ENCODE measurements around the gene TNIP2. TPM values are rescaled to one million over a fixed set of nuclear protein-coding genes. Genes with fewer than 3 reads are reported as not detected.

The TNIP2 gene
- total and polyA plus RNA-seq, 9 donors = 6.4 to 43.2 (median 30.5) TPM

GRCh38 chr4:2796849-2797544 is 40.9 kb upstream of the TNIP2 start:
- H3K4me3 ChIP-seq = no peak overlapping the region
- peaks cover 27% of the 10 kb centered on the region for H3K4me1 ChIP-seq (ENCODE audit: insufficient read depth)
- H3K9me3 ChIP-seq = no peaks in the 10 kb centered on the region
- no peaks in the 10 kb centered on the region for H3K27me3 ChIP-seq
- peak overlapping the region in 1 of 2 donors; percentile 15 for H3K27ac ChIP-seq
- TF ChIP-seq POLR2A (IDR thresholded peaks at IDR 0.05) (no peak), EP300 (IDR thresholded peaks at IDR 0.05) (no peak)
- intact Hi-C loops (cut with DNase I) = no loop called here
- no peaks in the 10 kb centered on the region for H3K36me3 ChIP-seq
- peak in 4 of 5 donors; percentile 9 to 43 (median 24) for DNase-seq
- WGBS, 3 donors = 81 to 84% (median 83%) methylated on average over 13 of the region's 13 CpGs

DNA sequence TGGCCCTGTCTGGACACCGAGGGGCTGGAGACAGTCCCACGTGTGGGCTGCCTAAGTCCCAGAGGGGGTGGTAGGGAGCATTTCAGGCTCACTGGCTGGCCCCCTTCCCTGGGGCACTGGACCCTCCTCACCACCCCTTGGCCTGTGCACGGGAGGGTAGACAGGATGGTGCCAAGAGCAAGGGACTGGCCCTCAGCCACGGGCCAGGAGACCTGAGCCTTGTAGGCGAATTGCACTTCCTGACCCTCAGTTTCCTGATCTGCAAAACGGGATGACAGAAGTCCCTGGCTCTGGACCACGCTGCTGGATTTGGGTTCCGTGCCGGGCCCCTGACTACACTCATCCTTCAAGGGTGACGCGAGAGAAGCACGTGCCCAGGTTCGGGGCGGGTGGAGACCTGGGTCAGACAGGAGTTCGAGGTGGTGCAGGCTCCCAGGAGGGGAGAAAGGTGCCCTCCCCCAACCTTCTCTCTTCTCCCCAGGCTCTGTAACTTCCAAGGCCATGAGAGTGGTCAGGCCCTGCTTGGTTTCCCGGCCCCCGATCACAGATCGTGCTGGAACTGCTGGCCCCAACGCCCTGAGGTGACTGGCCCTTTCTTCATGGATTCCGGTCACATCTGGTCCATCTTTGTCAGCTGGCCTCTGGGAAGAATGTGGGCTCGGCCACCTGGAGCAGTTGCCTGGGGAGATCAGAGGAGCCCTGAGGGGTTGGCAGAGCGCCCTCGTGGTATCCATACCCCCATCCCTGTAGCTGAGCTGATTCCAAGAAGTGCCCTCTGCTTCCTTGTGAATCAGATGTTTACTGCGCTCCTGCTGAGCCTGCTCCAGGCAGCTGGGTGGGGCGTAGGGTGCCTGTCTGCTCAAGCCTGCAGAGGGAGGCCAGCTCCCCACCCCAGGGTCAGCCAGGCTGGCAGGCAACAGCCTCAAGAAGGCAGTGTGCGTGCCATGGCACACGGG is 40.0 kb upstream of the TNIP2 start:
- intact Hi-C loops (cut with DNase I) = no loop called here
- Histone ChIP-seq H3K36me3 (no peaks in the 10 kb centered on the region), H3K27me3 (no peaks in the 10 kb centered on the region), H3K27ac (peak overlapping the region in 1 of 2 donors; percentile 15), H3K4me1 (ENCODE audit: insufficient read depth) (peaks cover 24% of the 10 kb centered on the region), H3K4me3 (no peak overlapping the region), H3K9me3 (no peaks in the 10 kb centered on the region)
- DNase-seq = peak; percentile 12 to 45 (median 34)
- 78 to 85% (median 78%) methylated on average over 27 of the region's 27 CpGs for WGBS, 3 donors
- TF ChIP-seq CTCF (IDR thresholded peaks at IDR 0.05) = no peak

DNA sequence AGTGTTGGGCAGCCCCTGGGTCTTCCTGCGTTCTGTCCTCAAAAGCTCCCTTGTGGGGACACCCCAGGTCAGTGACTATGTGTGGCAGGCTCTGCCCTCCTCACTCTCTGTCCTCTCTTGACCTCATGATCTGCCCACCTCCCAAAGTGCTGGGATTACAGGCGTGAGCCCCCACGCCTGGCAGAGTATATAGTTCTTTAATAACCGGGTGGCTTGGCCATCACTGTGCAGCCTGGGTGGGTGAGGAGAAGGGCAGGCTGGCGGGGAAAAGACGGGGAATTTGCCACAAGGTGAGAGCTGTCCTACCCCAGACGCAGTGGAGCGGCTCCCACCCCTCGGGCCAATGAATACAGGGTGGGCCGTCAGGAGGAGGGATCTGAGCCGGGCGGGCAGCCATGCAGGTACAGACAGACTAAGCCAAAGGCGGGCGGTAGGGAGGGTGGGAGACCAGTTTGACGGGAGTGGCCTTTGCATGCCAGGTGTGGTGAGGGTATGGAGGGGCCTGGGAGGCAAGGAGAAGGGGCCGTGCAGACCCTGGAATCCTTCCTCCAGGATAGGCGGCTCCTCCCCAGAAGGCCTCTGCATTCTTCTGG is 39.3 kb upstream of the TNIP2 start:
- DNase-seq = peak in 4 of 5 donors; percentile 11 to 40 (median 26)
- Histone ChIP-seq H3K9me3 (no peaks in the 10 kb centered on the region), H3K4me3 (no peak overlapping the region), H3K36me3 (no peaks in the 10 kb centered on the region), H3K27me3 (no peaks in the 10 kb centered on the region), H3K27ac (no peak overlapping the region), H3K4me1 (ENCODE audit: insufficient read depth) (peaks cover 18% of the 10 kb centered on the region)
- intact Hi-C loops (cut with DNase I) = no loop called here
- TF ChIP-seq EP300 (IDR thresholded peaks at IDR 0.05) = no peak
- TF ChIP-seq CTCF (IDR thresholded peaks at IDR 0.05) = no peak
- no peak for TF ChIP-seq POLR2A (IDR thresholded peaks at IDR 0.05)
- WGBS, 3 donors = 89 to 94% (median 93%) methylated on average over 17 of the region's 17 CpGs

DNA sequence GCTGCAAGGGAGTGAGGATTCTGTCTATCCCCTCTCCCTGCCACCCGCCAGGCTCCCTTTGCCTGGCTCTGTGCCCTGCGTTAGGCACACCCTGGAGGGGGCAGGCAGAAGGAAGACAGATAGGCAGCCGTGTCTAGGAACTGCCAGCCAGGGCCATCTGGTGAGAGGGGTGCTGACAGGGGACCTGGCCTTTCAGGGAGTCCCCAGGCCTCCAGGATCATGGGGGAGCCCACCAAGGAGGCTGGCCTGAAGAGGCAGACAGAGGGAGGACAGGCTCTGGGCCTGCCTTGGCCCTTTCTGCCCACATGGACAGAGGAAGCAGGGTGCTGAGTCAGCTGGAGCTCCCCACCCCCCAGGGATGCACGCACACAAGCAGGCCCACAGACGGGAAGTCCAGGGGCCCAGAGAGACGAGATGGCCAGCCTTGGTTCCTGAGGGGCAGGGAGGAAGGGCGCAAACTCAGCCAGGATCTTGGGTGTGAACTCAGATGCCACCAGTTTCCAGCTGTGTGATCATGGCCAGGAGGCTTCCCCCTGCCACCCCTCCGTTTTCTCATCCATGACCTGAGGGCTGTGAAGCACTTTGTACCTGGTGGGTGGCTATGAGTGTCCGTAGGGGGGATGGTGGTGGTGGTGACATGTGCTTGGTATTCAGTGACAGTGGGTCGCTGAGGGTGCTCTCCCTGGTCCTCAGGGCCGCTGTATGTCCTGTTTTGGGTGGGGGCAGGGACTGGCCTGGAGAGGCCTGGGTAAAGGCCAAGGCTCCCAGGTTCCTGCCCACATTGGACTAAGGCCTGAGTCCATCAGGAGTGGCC is 38.6 kb upstream of the TNIP2 start:
- no peak for TF ChIP-seq POLR2A (IDR thresholded peaks at IDR 0.05)
- no peak for TF ChIP-seq CTCF (IDR thresholded peaks at IDR 0.05)
- TF ChIP-seq EP300 (IDR thresholded peaks at IDR 0.05) = no peak
- 60 to 79% (median 69%) methylated on average over 11 of the region's 11 CpGs for WGBS, 3 donors
- H3K9me3 ChIP-seq = no peaks in the 10 kb centered on the region
- DNase-seq = peak; percentile 39 to 64 (median 43)
- intact Hi-C loops (cut with DNase I) = no loop called here
- H3K4me3 ChIP-seq = no peak overlapping the region
- H3K27me3 ChIP-seq = no peaks in the 10 kb centered on the region
- H3K36me3 ChIP-seq = no peaks in the 10 kb centered on the region
- H3K27ac ChIP-seq = no peak overlapping the region
- H3K4me1 ChIP-seq (ENCODE audit: insufficient read depth) = peaks cover 14% of the 10 kb centered on the region

Measured in ovary (tissue), 9 donors.